ENCODE data around the gene ATOX1.
"Not testable (repeated sequence)": the region's sequence is repeated elsewhere in the genome, so short reads cannot be mapped to it uniquely, and the experiment has no call there.

The ATOX1 gene

DNA sequence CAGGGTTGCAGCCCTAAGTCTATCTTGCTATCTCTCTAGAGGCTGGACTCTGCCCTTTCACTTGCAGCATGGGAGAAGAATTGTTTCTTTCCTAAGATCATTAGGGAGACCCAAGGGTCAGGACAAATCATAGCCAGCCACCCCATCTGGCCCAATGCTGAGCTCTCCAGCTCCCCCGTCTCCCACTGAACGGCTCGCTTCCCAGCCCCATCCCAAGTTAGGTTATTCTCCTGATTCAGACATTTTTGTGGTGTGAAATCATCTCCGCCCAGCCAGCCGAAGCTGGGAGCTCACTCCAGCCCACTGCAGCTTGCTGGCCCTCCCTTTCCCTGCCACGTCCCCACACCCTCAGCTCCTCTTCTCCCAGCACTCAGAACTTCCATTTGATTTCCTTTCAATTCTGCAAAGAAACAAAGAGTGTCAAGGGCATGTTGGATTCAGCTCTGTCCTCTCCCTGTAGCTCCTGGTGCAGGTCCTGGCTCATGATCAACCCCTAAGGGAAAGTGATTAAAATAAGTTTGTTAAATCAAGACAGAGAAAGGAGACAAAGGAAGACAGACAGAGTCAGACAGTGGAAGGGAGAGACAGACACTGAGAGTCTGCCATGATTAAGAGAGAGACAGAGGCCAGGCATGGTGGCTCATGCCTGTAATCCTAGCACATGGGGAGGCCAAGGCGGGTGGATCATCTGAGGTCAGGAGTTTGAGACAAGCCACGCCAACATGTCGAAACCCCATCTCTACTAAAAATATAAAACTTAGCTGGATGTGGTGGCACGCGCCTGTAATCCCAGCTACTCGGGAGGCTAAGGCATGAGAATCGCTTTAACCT lies 59.1 kb downstream of the ATOX1 start:
- TF ChIP-seq CTCF (IDR thresholded peaks at IDR 0.05; ENCODE audit: insufficient read depth, low read length, missing control alignments) = no peak
- peak; percentile 95 for DNase-seq (ENCODE audit: low read depth, low spot score)
- ChIA-PET CTCF (interaction anchor here (0.6 to 11.9 kb wide), 8 partner anchors 9 to 43 kb away, joined by 3 to 107 read pairs (median 4); partner anchors contain the start of gene SPARC), POLR2A (interaction anchor here (0.7 to 7.7 kb wide), 16 partner anchors 9 to 73 kb away, joined by 3 to 235 read pairs (median 4); partner anchors contain the start of gene SPARC)
- no peak overlapping the region for H3K4me3 ChIP-seq (ENCODE audit: low read depth, low read length)

DNA sequence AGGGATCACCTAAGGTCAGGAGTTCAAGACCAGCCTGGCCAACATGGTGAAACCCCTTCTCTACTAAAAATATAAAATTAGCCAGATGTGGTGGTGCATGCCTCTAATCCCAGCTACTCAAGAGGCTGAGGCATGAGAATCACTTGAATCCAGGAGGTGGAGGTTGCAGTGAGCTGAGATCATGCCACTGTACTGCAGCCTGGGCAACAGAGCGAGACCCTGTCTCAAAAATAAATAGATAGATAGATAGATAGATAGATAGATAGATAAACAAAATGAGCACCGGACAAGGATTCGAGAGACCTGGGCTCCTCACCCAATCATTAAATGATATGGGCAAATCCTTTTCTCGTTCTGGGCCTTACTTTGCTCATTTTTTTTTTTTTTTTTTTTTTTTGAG lies 60.4 kb downstream of the ATOX1 start:
- POLR2A ChIA-PET = interaction anchor here (1.3 to 7.7 kb wide), 7 partner anchors 10 to 26 kb away, joined by 4 to 235 read pairs (median 18); partner anchors contain the start of gene SPARC

GRCh38 chr5:151697452-151697851 lies 61.0 kb downstream of the ATOX1 start:
- TF ChIP-seq CTCF (IDR thresholded peaks at IDR 0.05; ENCODE audit: insufficient read depth, low read length, missing control alignments) = no peak
- ChIA-PET POLR2A (interaction anchor here (0.9 to 7.7 kb wide), 7 partner anchors 10 to 43 kb away, joined by 3 to 235 read pairs (median 18); partner anchors contain the start of gene SPARC), CTCF (interaction anchor here (1.6 to 4.7 kb wide), 4 partner anchors 14 to 43 kb away, joined by 6 to 28 read pairs (median 16); no protein-coding TSS in a partner anchor)
- no peak for DNase-seq (ENCODE audit: low read depth, low spot score)
- no peak overlapping the region for H3K4me3 ChIP-seq (ENCODE audit: low read depth, low read length)

More for the DNA sequence above, 60.4 kb downstream of the ATOX1 start:
- not testable (repeated sequence) for DNase-seq (ENCODE audit: low read depth, low spot score); H3K4me3 ChIP-seq (ENCODE audit: low read depth, low read length)
- CTCF ChIA-PET = interaction anchor here (1.0 to 11.9 kb wide), 7 partner anchors 11 to 44 kb away, joined by 3 to 107 read pairs (median 11); partner anchors contain the start of gene SPARC

DNA sequence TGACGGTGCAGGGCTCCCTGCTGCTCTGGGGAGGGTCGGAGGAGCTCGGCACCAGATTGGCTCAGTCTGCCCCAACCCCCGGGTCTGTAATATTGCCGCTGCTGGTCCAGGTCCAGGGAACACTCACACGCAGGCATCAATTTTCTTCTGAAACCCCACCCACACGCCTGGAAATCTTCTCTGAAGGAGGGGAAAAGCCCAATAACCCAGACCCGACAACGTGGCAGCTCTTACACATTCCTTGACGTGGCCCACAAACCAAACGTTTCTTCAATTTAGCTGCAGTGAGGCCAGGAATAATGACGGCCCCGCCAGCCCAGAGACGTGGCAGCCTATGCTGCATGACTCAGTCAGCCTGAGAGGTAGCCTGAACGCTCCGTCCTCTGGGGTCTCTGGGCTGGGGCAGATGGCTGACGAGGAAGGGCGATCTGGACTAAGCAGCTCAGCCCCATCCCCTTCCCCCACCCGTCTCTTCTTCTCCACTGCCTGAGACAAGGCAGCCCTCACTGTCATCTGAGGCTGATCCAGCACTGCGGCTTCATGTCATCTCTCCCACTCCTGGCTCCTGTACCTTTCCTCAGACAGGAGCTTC lies 61.9 kb downstream of the ATOX1 start:
- CTCF ChIA-PET = interaction anchor here (1.3 to 4.7 kb wide), 6 partner anchors 9 to 44 kb away, joined by 4 to 28 read pairs (median 11); partner anchors contain the start of gene SPARC
- H3K4me3 ChIP-seq (ENCODE audit: low read depth, low read length) = no peak overlapping the region; the same call in 1 of the 2 replicates
- POLR2A ChIA-PET = interaction anchor here (0.7 to 7.7 kb wide), 13 partner anchors 9 to 75 kb away, joined by 3 to 235 read pairs (median 6); partner anchors contain the start of genes G3BP1 and SPARC
- TF ChIP-seq CTCF (IDR thresholded peaks at IDR 0.05; ENCODE audit: insufficient read depth, low read length, missing control alignments) = no peak
- peak; percentile 99 for DNase-seq (ENCODE audit: low read depth, low spot score)

- POLR2A ChIA-PET = interaction anchor here (1.0 to 7.7 kb wide), 7 partner anchors 8 to 45 kb away, joined by 3 to 235 read pairs (median 18); partner anchors contain the start of gene SPARC
- CTCF ChIA-PET = interaction anchor here (1.0 to 4.7 kb wide), 8 partner anchors 8 to 48 kb away, joined by 3 to 28 read pairs (median 5); partner anchors contain the start of gene SPARC
- no peak for DNase-seq (ENCODE audit: low read depth, low spot score)
- no peak overlapping the region for H3K4me3 ChIP-seq (ENCODE audit: low read depth, low read length)
- TF ChIP-seq CTCF (IDR thresholded peaks at IDR 0.05; ENCODE audit: insufficient read depth, low read length, missing control alignments) = no peak
Observed at GRCh38 chr5:151695464-151695863, 63.0 kb downstream of the ATOX1 start.

DNA sequence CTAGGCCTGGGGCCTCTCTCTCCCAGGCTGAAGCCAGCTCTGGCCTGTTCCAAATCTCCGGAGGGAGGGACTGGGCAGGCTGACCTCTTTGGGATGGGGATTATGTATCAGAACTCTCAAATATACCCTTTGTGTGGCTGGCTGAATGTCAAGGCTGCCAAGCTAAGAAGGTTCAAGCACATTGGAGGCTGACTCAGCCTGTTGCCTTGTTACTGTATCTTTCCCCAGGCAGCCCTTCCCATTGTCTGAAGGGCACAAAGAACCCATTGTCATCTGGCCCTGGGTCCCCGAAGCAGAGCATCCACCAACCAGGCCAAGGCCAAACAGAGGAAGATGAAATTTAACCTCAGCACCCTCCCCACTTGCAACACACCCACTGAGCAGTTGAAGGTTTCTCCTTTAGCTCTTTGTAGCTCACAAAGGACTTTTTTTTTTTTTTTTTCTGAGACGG lies 64.4 kb downstream of the ATOX1 start:
- DNase-seq (ENCODE audit: low read depth, low spot score) = no peak
- no peak overlapping the region for H3K4me3 ChIP-seq (ENCODE audit: low read depth, low read length)
- no peak for TF ChIP-seq CTCF (IDR thresholded peaks at IDR 0.05; ENCODE audit: insufficient read depth, low read length, missing control alignments)
- POLR2A ChIA-PET = interaction anchor here (4.0 to 7.7 kb wide), 2 partner anchors 13 to 46 kb away, joined by 40 to 213 read pairs; no protein-coding TSS in a partner anchor
- CTCF ChIA-PET = interaction anchor here (1.0 to 4.7 kb wide), 4 partner anchors 10 to 50 kb away, joined by 3 to 28 read pairs (median 12); no protein-coding TSS in a partner anchor

Data from AG04449 (cell line).